Neural cell (in vitro differentiated cells): ENCODE results near the gene BIN2. TPM values are rescaled to one million over a fixed set of nuclear protein-coding genes. Genes with fewer than 3 reads are reported as not detected.

Experiments
- H2AFZ ChIP-seq: fragments of 200-600, 300-800 bp; sonication (generic), shearing (Covaris generic); 2 replicates; pipeline ENCODE4 v1.6.0; 2014; ENCODE audit warnings: low read depth, mild to moderate bottlenecking, antibody characterized with exemption, low read length, moderate library complexity
- H3F3A ChIP-seq: fragments of 200-600 bp; shearing (Covaris generic); 2 replicates; pipeline ENCODE4 v1.6.1; 2016; ENCODE audit warnings: mild to moderate bottlenecking, moderate library complexity, mixed read lengths, antibody characterized with exemption, low read length; ENCODE audit not compliant: insufficient read depth, poor library complexity, severe bottlenecking
- H3K27ac ChIP-seq: fragments of 200-600, 300-800 bp; sonication (generic), shearing (Covaris generic); 2 replicates; pipeline ENCODE4 v1.5.1; 2014; ENCODE audit warnings: mild to moderate bottlenecking, low read length, moderate library complexity
- H3K27me3 ChIP-seq: fragments of 300-800, 200-600 bp; sonication (generic), shearing (Covaris generic); 2 replicates; pipeline ENCODE4 v1.6.0; 2014; ENCODE audit warnings: mild to moderate bottlenecking, low read depth, low read length, moderate library complexity; ENCODE audit not compliant: insufficient read depth
- H3K36me3 ChIP-seq: fragments of 300-800, 200-600 bp; sonication (generic), shearing (Covaris generic); 2 replicates; pipeline ENCODE4 v1.5.1; 2014; ENCODE audit warnings: mild to moderate bottlenecking, antibody characterized with exemption, low read length, moderate library complexity; ENCODE audit not compliant: insufficient read depth
- H3K4me2 ChIP-seq: fragments of 300-800, 200-600 bp; sonication (generic), shearing (Covaris generic); 2 replicates; pipeline ENCODE4 v1.6.0; 2014; ENCODE audit warnings: mild to moderate bottlenecking, low read length
- H3K4me3 ChIP-seq: fragments of 300-800, 200-600 bp; sonication (generic), shearing (Covaris generic); 2 replicates; pipeline ENCODE4 v1.5.1; 2014; ENCODE audit warnings: mild to moderate bottlenecking, low read length, moderate library complexity
- H3K79me2 ChIP-seq: fragments of 200-600 bp; shearing (Covaris generic); replicated peaks from 2 replicates; pipeline ENCODE4 v1.6.0; 2014; ENCODE audit warnings: mild to moderate bottlenecking, low read length, moderate library complexity; ENCODE audit not compliant: insufficient read depth
- H3K9ac ChIP-seq: fragments of 300-800, 200-600 bp; sonication (generic), shearing (Covaris generic); 2 replicates; pipeline ENCODE4 v1.6.1; 2016; ENCODE audit warnings: mild to moderate bottlenecking, low read length, mixed read lengths
- H3K9me2 ChIP-seq: fragments of 200-600 bp; shearing (Covaris generic); 2 replicates; pipeline ENCODE4 v1.6.1; 2016; ENCODE audit warnings: mild to moderate bottlenecking, low read length, mixed read lengths; ENCODE audit not compliant: insufficient read depth
- H3K9me3 ChIP-seq: fragments of 200-600, 300-800 bp; sonication (generic), shearing (Covaris generic); 2 replicates; pipeline ENCODE4 v1.6.1; 2016; ENCODE audit warnings: mild to moderate bottlenecking, mixed run types, low read length, moderate library complexity, mixed read lengths
- H4K20me1 ChIP-seq: fragments of 200-600 bp; shearing (Covaris generic); 2 replicates; pipeline ENCODE4 v1.6.1; 2016; ENCODE audit warnings: mild to moderate bottlenecking, mixed run types; ENCODE audit not compliant: insufficient read depth
- EP300 ChIP-seq: fragments of 450-650 bp; conservative IDR thresholded peaks from 2 replicates; pipeline ENCODE4 v1.6.1; 2014; ENCODE audit warnings: antibody characterized with exemption, mild to moderate bottlenecking, moderate library complexity; ENCODE audit not compliant: poor library complexity, severe bottlenecking
- EZH2 ChIP-seq: fragments of 200-600, 300-800 bp; shearing (Covaris generic), sonication (generic); IDR thresholded peaks from 2 replicates; pipeline ENCODE4 v1.6.1; 2014; ENCODE audit warnings: antibody characterized with exemption, low read length, borderline replicate concordance, mild to moderate bottlenecking; ENCODE audit not compliant: insufficient read depth, poor library complexity, severe bottlenecking
- MXI1 ChIP-seq: fragments of 450-650 bp; conservative IDR thresholded peaks from 2 replicates; pipeline ENCODE4 v1.6.1; 2014; ENCODE audit warnings: antibody characterized with exemption, mild to moderate bottlenecking; ENCODE audit not compliant: poor library complexity, severe bottlenecking
- POLR2AphosphoS5 ChIP-seq: IDR thresholded peaks from 2 replicates; pipeline ENCODE4 v1.6.1; 2012
- RAD21 ChIP-seq: fragments of 450-650 bp; conservative IDR thresholded peaks from 2 replicates; pipeline ENCODE4 v1.6.1; 2014; ENCODE audit warnings: antibody characterized with exemption, mild to moderate bottlenecking, moderate library complexity
- SMC3 ChIP-seq: fragments of 450-650 bp; conservative IDR thresholded peaks from 2 replicates; pipeline ENCODE4 v1.6.1; 2014; ENCODE audit warnings: antibody characterized with exemption, mild to moderate bottlenecking, moderate library complexity; ENCODE audit not compliant: poor library complexity
- TAF1 ChIP-seq: IDR thresholded peaks from 2 replicates; pipeline ENCODE4 v1.6.1; 2012; ENCODE audit warnings: low read depth
- polyA plus RNA-seq: library from polyadenylated mRNA; depleted of rRNA; stranded (reverse); fragments of >200 nt; gene quantifications from 2 replicates; pipeline ENCODE4 v1.2.3, GENCODE V29; 2014
- TF ChIP-seq, protein P1 (sequence below): IDR thresholded peaks from 2 replicates; pipeline ENCODE4 v1.6.1; 2012; ENCODE audit warnings: borderline replicate concordance
- TF ChIP-seq, protein P2 (sequence below): fragments of 450-650 bp; IDR thresholded peaks from 2 replicates; pipeline ENCODE4 v1.5.1; 2014; ENCODE audit warnings: antibody characterized with exemption, mild to moderate bottlenecking, moderate library complexity; ENCODE audit not compliant: poor library complexity, severe bottlenecking

The BIN2 gene
- polyA plus RNA-seq, 1 donor from 2014 or later: not detected

DNA sequence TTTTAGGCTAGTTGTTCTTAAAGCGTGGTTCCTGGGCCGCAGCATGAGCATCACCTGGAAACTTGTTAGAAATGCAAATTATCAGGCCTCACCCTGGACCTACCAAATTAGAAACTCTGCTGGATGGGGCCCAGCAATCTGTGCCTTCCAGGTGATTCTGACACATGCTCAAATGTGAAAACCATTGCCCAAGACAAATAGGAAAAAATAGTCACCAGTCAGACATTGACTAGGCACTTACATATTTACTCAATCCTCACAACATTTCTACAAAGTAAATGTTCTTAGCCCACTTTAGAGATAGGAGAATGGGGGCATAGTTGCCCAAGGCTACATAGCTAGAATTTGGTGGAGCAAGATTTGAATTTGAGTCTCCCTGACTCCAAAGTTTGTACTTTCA, 19.2 kb upstream of the BIN2 start:
- H3K9me2 ChIP-seq: no peaks in the 10 kb centered on the region
- H3K79me2 ChIP-seq: no peaks in the 10 kb centered on the region
- H3K4me2 ChIP-seq: no peak overlapping the region
- no peaks in the 10 kb centered on the region for H3K36me3 ChIP-seq
- H3K27ac ChIP-seq: no peak overlapping the region
- no peaks in the 10 kb centered on the region for H3K9me3 ChIP-seq
- H3F3A ChIP-seq: no peaks in the 10 kb centered on the region
- no peak overlapping the region for H3K9ac ChIP-seq
- H3K4me3 ChIP-seq: no peak overlapping the region
- H2AFZ ChIP-seq: no peak overlapping the region
- no peaks in the 10 kb centered on the region for H4K20me1 ChIP-seq
- TF ChIP-seq EZH2: no peak
- TF ChIP-seq POLR2AphosphoS5: no peak
- no peak for TF ChIP-seq EP300
- TF ChIP-seq SMC3: no peak
- TF ChIP-seq, protein P1, sequence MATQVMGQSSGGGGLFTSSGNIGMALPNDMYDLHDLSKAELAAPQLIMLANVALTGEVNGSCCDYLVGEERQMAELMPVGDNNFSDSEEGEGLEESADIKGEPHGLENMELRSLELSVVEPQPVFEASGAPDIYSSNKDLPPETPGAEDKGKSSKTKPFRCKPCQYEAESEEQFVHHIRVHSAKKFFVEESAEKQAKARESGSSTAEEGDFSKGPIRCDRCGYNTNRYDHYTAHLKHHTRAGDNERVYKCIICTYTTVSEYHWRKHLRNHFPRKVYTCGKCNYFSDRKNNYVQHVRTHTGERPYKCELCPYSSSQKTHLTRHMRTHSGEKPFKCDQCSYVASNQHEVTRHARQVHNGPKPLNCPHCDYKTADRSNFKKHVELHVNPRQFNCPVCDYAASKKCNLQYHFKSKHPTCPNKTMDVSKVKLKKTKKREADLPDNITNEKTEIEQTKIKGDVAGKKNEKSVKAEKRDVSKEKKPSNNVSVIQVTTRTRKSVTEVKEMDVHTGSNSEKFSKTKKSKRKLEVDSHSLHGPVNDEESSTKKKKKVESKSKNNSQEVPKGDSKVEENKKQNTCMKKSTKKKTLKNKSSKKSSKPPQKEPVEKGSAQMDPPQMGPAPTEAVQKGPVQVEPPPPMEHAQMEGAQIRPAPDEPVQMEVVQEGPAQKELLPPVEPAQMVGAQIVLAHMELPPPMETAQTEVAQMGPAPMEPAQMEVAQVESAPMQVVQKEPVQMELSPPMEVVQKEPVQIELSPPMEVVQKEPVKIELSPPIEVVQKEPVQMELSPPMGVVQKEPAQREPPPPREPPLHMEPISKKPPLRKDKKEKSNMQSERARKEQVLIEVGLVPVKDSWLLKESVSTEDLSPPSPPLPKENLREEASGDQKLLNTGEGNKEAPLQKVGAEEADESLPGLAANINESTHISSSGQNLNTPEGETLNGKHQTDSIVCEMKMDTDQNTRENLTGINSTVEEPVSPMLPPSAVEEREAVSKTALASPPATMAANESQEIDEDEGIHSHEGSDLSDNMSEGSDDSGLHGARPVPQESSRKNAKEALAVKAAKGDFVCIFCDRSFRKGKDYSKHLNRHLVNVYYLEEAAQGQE: no peak
- no peaks in the 10 kb centered on the region for H3K27me3 ChIP-seq

DNA sequence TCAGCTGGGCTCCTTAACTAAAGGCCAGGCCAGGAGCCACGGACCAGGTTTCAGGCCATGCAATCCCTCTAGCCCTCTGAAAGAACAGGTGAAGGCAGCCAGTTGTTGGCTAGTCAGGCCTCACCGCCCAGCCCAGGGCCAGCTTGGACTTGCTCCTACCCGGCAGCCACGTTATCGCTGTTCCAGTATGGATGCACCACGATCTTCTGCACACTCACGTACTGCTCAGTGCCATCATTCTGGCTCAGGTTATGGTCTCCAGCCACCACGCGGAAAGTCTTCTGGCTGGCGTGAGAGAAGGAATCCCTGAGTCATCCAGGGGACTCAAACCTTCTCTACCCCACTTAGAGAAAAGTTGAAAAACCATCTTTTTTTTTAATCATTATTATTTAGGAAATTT, 18.4 kb upstream of the BIN2 start:
- no peaks in the 10 kb centered on the region for H3K9me3 ChIP-seq
- no peak overlapping the region for H3K27ac ChIP-seq
- H3K27me3 ChIP-seq: no peaks in the 10 kb centered on the region
- H3K79me2 ChIP-seq: no peaks in the 10 kb centered on the region
- no peaks in the 10 kb centered on the region for H3F3A ChIP-seq
- no peak overlapping the region for H3K4me2 ChIP-seq
- no peak overlapping the region for H2AFZ ChIP-seq
- no peaks in the 10 kb centered on the region for H4K20me1 ChIP-seq
- H3K36me3 ChIP-seq: no peaks in the 10 kb centered on the region
- no peak overlapping the region for H3K9ac ChIP-seq
- TF ChIP-seq SMC3 (no peak), MXI1 (no peak), POLR2AphosphoS5 (no peak), TAF1 (no peak), EP300 (no peak), EZH2 (no peak), RAD21 (no peak)
- TF ChIP-seq, protein P2, sequence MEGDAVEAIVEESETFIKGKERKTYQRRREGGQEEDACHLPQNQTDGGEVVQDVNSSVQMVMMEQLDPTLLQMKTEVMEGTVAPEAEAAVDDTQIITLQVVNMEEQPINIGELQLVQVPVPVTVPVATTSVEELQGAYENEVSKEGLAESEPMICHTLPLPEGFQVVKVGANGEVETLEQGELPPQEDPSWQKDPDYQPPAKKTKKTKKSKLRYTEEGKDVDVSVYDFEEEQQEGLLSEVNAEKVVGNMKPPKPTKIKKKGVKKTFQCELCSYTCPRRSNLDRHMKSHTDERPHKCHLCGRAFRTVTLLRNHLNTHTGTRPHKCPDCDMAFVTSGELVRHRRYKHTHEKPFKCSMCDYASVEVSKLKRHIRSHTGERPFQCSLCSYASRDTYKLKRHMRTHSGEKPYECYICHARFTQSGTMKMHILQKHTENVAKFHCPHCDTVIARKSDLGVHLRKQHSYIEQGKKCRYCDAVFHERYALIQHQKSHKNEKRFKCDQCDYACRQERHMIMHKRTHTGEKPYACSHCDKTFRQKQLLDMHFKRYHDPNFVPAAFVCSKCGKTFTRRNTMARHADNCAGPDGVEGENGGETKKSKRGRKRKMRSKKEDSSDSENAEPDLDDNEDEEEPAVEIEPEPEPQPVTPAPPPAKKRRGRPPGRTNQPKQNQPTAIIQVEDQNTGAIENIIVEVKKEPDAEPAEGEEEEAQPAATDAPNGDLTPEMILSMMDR: no peak
- H3K4me3 ChIP-seq: no peak overlapping the region
- no peaks in the 10 kb centered on the region for H3K9me2 ChIP-seq
